ENCODE results near the gene CAV1.
"Not testable (repeated sequence)": the region's sequence is repeated elsewhere in the genome, so short reads cannot be mapped to it uniquely, and the experiment has no call there.

CAV1 gene

GRCh38 chr7:116524609-116525297 is at the start of gene CAV1:
Gene CAV1 (plus strand): TSS chr7:116525036. CDS start chr7:116525063, 27 bp downstream.
- peak; percentile 81 for DNase-seq

- no peak for DNase-seq
Observed at GRCh38 chr7:116477625-116478024, 47.2 kb upstream of the CAV1 start.

GRCh38 chr7:116478834-116479233 is 46.0 kb upstream of the CAV1 start:
- DNase-seq = no peak

- DNase-seq = no peak
Observed at GRCh38 chr7:116483271-116483942, 41.4 kb upstream of the CAV1 start.

- DNase-seq = not testable (repeated sequence)
Observed at GRCh38 chr7:116484389-116484788, 40.4 kb upstream of the CAV1 start.

GRCh38 chr7:116487907-116488521 is 36.8 kb upstream of the CAV1 start:
- no peak for DNase-seq

GRCh38 chr7:116490351-116490750 is 34.5 kb upstream of the CAV1 start:
- DNase-seq = no peak

- no peak for DNase-seq
Observed at GRCh38 chr7:116491887-116492653, 32.8 kb upstream of the CAV1 start.

GRCh38 chr7:116492654-116493109 is 32.2 kb upstream of the CAV1 start:
- no peak for DNase-seq

- DNase-seq = no peak
Observed at GRCh38 chr7:116493449-116493848, 31.4 kb upstream of the CAV1 start.

GRCh38 chr7:116494472-116494871 is 30.4 kb upstream of the CAV1 start:
- DNase-seq = no peak

GRCh38 chr7:116495736-116496135 is 29.1 kb upstream of the CAV1 start:
- DNase-seq = no peak

- no peak for DNase-seq
Observed at GRCh38 chr7:116496653-116497052, 28.2 kb upstream of the CAV1 start.

GRCh38 chr7:116497708-116498107 is 27.1 kb upstream of the CAV1 start:
- no peak for DNase-seq

GRCh38 chr7:116499168-116500077 is 25.4 kb upstream of the CAV1 start, which contains the start of gene CAV2:
Gene CAV2 (plus strand): TSS chr7:116499738. CDS start chr7:116499782, 44 bp downstream.
- DNase-seq = no peak

- no peak for DNase-seq
Observed at GRCh38 chr7:116500078-116500853, 24.6 kb upstream of the CAV1 start.

GRCh38 chr7:116501425-116502167 is 23.2 kb upstream of the CAV1 start:
- no peak for DNase-seq

GRCh38 chr7:116502201-116503096 is 22.4 kb upstream of the CAV1 start:
- no peak for DNase-seq

GRCh38 chr7:116503835-116504234 is 21.0 kb upstream of the CAV1 start:
- no peak for DNase-seq

All from GOT3 (cell line).